Suprapubic skin (tissue), 3 donors: ENCODE measurements around the gene PLEKHG3.

Experiments
- CTCF ChIP-seq, 2 donors: fragments of 200-600 bp in 1 of 2; fragments of 450-650 bp in 1 of 2; sonication (generic) in 1 of 2; IDR thresholded peaks; one replicate each; pipeline ENCODE4 v1.5.1; 2016 to 2019; ENCODE audit warnings: antibody characterized with exemption in 2 of 2, mild to moderate bottlenecking in 1 of 2, moderate library complexity in 1 of 2
- POLR2A ChIP-seq, 2 donors: fragments of 450-650 bp; IDR thresholded peaks; one replicate each; pipeline ENCODE4 v1.6.1; 2017; ENCODE audit warnings: antibody characterized with exemption in 2 of 2, mild to moderate bottlenecking in 2 of 2, moderate library complexity in 2 of 2

- TF ChIP-seq POLR2A (IDR thresholded peaks at IDR 0.05) = no peak
- TF ChIP-seq CTCF (IDR thresholded peaks at IDR 0.05) = no peak
Measured at GRCh38 chr14:64758691-64759554, 54.7 kb downstream of the PLEKHG3 start.
